Measurements from ENCODE around the gene KRT78.

The KRT78 gene

DNA sequence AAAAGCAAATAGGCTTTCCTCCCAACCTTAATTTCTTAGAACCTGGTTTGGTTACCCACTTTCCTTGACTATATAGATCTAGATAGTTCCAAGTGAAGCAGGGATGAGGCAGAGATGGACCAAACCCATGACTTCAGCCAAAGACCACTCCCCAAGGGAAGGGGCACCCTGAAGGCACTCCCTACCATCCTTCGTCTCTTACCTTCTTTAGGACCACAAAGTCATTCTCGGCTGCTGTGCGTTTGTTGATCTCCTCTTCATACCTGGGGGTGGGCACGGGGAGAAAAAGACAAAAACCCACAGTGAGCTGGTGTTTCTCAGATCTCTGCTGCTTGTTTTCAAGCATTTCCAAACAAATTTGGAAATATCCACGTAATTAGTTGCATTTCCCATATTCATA lies 38.2 kb downstream of the KRT78 start:
- no peak overlapping the region for H3K4me3 ChIP-seq (replicated peaks; ENCODE audit: low read depth, low read length)
- DNase-seq (ENCODE audit: low read depth): no peak
- TF ChIP-seq, protein P1, sequence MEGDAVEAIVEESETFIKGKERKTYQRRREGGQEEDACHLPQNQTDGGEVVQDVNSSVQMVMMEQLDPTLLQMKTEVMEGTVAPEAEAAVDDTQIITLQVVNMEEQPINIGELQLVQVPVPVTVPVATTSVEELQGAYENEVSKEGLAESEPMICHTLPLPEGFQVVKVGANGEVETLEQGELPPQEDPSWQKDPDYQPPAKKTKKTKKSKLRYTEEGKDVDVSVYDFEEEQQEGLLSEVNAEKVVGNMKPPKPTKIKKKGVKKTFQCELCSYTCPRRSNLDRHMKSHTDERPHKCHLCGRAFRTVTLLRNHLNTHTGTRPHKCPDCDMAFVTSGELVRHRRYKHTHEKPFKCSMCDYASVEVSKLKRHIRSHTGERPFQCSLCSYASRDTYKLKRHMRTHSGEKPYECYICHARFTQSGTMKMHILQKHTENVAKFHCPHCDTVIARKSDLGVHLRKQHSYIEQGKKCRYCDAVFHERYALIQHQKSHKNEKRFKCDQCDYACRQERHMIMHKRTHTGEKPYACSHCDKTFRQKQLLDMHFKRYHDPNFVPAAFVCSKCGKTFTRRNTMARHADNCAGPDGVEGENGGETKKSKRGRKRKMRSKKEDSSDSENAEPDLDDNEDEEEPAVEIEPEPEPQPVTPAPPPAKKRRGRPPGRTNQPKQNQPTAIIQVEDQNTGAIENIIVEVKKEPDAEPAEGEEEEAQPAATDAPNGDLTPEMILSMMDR (IDR thresholded peaks at IDR 0.05; ENCODE audit: low read length, missing control alignments): no peak

DNA sequence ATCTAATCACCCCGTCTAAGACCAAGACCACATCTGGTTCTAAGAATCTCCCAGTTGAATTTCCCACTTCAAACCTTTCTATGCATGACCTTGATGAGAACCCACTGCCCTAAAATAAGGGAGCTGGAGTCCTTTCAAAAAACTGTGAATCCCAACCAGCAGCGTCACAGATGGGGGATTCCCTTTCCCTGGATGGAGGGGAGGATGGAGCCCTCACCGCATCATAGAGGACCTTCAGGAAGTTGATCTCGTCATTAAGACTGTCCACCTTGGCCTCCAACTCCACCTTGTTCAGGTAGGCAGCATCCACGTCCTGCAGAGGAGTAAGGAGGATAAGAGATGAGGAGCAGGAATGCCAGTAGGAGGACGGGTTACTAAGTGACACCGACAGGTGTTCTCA lies 39.6 kb downstream of the KRT78 start:
- no peak overlapping the region for H3K4me3 ChIP-seq (replicated peaks; ENCODE audit: low read depth, low read length)
- TF ChIP-seq, protein P1 (IDR thresholded peaks at IDR 0.05; ENCODE audit: low read length, missing control alignments): no peak
- no peak for DNase-seq (ENCODE audit: low read depth)

DNA sequence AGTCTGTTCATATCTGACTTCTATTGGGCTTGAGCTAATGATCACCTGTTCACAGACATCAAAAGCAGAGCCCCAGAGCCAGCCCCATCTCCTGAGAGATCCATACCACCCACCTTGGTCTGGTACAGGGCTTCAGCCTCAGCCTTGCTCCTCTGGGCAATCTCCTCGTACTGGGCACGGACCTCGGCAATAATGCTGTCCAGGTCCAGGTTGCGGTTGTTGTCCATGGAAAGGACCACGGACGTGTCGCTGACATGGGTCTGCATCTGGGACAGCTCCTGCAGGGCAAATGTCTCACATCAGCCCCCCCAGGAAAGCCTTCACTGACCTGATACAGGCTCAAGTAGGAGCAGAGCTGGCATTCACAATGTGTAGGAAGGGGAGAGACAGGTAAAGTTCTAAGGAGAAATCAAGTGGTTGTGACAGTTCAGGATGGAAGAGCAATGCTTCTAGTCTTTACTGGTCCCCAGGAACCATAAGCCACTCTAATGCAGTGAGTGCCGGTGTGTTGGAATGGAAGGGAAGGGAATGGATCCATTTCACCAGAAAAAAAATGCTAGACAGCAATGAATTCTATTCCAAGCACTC lies 40.1 kb downstream of the KRT78 start:
- DNase-seq (ENCODE audit: low read depth): no peak
- TF ChIP-seq, protein P1 (IDR thresholded peaks at IDR 0.05; ENCODE audit: low read length, missing control alignments): no peak
- no peak overlapping the region for H3K4me3 ChIP-seq (replicated peaks; ENCODE audit: low read depth, low read length)

DNA sequence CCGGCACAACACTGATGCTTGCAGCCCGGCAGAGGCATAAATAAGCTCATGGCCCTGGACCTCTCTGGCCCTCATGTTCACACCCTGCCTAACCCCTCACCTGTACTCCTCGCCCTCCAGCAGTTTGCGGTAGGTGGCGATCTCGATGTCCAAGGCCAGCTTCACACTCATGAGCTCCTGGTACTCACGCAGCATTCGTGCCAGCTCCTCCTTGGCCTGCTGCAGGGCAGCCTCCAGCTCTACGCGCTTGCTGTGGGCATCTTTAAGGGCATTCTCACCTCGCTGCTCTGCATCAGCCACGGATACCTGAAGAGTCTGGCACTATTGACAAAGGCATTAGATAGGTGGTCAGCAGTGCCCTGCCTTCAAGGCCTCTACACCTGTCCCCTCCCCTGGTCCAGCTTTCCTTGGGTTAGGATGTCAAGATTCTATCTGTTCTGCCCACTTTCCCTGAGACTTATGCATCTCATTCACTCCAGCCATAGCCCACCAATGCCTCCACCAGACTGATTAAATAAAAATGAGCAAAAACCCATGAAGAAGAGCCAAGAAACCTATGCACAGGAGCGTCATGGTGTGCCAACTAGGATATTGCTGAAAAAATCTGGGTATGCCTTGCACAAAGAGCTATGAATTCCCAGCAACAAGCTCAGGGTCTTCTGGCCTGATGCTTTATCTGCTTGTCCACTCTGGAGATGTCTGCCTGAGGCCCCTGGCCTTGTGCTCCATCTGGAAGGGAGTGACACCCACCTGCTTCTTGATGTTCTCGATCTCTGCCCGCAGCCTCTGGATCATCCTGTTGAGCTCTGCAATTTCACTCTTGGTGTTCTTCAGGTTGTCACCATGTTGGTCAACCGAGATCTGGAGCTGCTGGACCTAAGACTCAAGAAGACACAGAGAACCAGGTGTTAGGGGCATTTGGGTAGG lies 41.0 kb downstream of the KRT78 start:
- H3K4me3 ChIP-seq (replicated peaks; ENCODE audit: low read depth, low read length): no peak overlapping the region
- TF ChIP-seq, protein P1 (IDR thresholded peaks at IDR 0.05; ENCODE audit: low read length, missing control alignments): no peak
- DNase-seq (ENCODE audit: low read depth): no peak

DNA sequence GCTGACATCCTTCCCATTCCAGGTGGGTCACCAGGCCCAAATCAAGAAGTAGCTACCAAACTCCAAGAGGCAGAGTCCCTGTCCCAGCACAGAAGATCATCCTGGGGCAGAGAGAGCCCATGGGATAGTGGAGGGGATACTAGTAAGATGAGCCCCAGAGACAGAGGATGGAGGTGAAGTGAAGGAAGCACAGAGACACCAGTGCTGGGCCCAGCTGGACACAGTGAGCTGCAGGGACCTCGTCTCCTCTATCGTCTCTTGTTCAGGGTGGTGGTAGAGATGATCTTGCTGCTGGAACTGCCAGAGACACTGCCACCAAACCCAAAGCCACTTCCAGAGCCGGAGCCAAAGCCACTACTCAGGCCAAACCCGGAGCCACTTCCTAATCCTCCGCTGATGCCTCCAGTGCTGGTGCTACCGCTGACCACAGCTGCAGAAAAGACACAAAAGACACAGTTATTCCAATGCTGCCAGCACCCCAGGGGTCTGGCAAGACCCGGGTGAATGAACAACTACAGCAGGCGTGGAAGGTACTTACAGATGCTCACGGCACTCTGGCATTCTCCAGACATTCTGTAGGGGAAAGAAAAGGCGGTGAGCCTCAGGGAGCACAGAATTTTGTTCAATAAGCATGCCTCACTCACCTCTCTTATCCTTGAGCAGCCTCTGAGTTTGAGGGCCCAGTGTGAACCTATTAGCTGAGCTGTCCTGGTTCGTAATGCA lies 41.8 kb downstream of the KRT78 start:
- no peak for DNase-seq (ENCODE audit: low read depth)
- TF ChIP-seq, protein P1 (IDR thresholded peaks at IDR 0.05; ENCODE audit: low read length, missing control alignments): no peak
- no peak overlapping the region for H3K4me3 ChIP-seq (replicated peaks; ENCODE audit: low read depth, low read length)

DNA sequence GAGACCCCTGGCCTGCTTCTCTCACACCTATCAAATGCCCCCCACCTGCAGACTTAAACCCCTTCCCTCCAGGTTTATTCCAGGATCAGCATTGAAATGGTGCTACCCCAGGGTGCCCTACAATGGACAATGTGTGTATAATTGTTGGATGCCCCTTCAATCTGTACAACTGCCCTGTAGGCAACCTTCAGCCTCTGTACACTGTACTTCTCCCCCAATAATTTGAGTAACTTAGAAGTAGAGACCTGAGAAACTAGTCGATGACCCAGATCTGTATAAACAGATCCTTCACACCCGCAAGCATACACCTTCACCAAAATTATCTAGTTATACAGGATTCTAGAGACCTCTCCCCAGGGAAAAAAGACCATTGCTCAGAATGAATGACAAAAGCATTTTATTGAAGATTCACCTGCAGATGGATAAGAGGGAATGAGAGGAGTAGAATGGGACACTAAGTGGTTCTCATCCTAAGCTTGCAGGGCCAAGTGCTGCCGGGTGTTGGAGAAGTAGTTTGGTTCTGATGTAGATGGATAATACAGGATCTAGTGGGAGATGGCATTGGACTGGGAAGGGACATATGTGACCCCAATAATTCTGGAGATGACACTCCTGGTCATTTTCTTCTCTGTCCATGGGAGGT lies 42.5 kb downstream of the KRT78 start:
- no peak for DNase-seq (ENCODE audit: low read depth)
- TF ChIP-seq, protein P1 (IDR thresholded peaks at IDR 0.05; ENCODE audit: low read length, missing control alignments): no peak
- no peak overlapping the region for H3K4me3 ChIP-seq (replicated peaks; ENCODE audit: low read depth, low read length)
